ENCODE measurements around the gene SMPX. TPM values are rescaled to one million over a fixed set of nuclear protein-coding genes. Genes with fewer than 3 reads are reported as not detected.

SMPX gene
- total RNA-seq, 1 donor from 2014 or later = 40.1 TPM

- DNase-seq = no peak
Observed at GRCh38 chrX:21711129-21711847, 46.6 kb downstream of the SMPX start.

GRCh38 chrX:21708116-21708515, 49.8 kb downstream of the SMPX start:
- DNase-seq = no peak

- DNase-seq = no peak
Observed at GRCh38 chrX:21705225-21705624, 52.7 kb downstream of the SMPX start.

- no peak for DNase-seq
Observed at GRCh38 chrX:21702725-21703124, 55.2 kb downstream of the SMPX start.

GRCh38 chrX:21700967-21701366, 56.9 kb downstream of the SMPX start:
- DNase-seq = no peak

GRCh38 chrX:21700275-21700674, 57.6 kb downstream of the SMPX start:
- no peak for DNase-seq

- no peak for DNase-seq
Observed at GRCh38 chrX:21699136-21699535, 58.8 kb downstream of the SMPX start.

GRCh38 chrX:21698272-21698671, 59.6 kb downstream of the SMPX start:
- no peak for DNase-seq

GRCh38 chrX:21691512-21692018, 66.4 kb downstream of the SMPX start:
- DNase-seq = no peak

- DNase-seq = no peak
Observed at GRCh38 chrX:21683941-21684340, 74.0 kb downstream of the SMPX start.

GRCh38 chrX:21678048-21678612, 79.8 kb downstream of the SMPX start:
- no peak for DNase-seq

- DNase-seq = no peak
Observed at GRCh38 chrX:21675931-21676330, 82.0 kb downstream of the SMPX start.

- no peak for DNase-seq
Observed at GRCh38 chrX:21674430-21675186, 83.3 kb downstream of the SMPX start.

- DNase-seq = no peak
Observed at GRCh38 chrX:21666679-21667078, 91.2 kb downstream of the SMPX start.

- no peak for DNase-seq
Observed at GRCh38 chrX:21666252-21666651, 91.7 kb downstream of the SMPX start.

GRCh38 chrX:21662761-21663160, 95.2 kb downstream of the SMPX start:
- no peak for DNase-seq

- DNase-seq = no peak
Observed at GRCh38 chrX:21661316-21661715, 96.6 kb downstream of the SMPX start.

GRCh38 chrX:21660156-21660555, 97.8 kb downstream of the SMPX start:
- DNase-seq = no peak

- DNase-seq = no peak
Observed at GRCh38 chrX:21659320-21659719, 98.6 kb downstream of the SMPX start.

- DNase-seq = no peak
Observed at GRCh38 chrX:21658746-21659145, 99.2 kb downstream of the SMPX start.

- no peak for DNase-seq
Observed at GRCh38 chrX:21658152-21658737, 99.7 kb downstream of the SMPX start, which contains the start of gene KLHL34. Gene KLHL34, minus strand, starts transcription at chrX:21658330. Its CDS starts 542 bp downstream, at chrX:21657788.

- DNase-seq = no peak
Observed at GRCh38 chrX:21657318-21658151, 100.4 kb downstream of the SMPX start.
